Gastroesophageal sphincter (tissue), 3 donors: Measurements from ENCODE around the gene ALDH3B1.

ENCODE experiments used
- CTCF ChIP-seq, 4 experiments: fragments of 200-600 bp in 2 of 4; fragments of 450-650 bp in 2 of 4; sonication (generic) in 1 of 4; IDR thresholded peaks; one replicate each; pipeline ENCODE4 v1.5.1; 2017 to 2019; ENCODE audit warnings: antibody characterized with exemption in 4 of 4, mild to moderate bottlenecking in 2 of 4, moderate library complexity in 2 of 4
- POLR2A ChIP-seq, 2 donors: fragments of 450-650 bp; IDR thresholded peaks; one replicate each; pipeline ENCODE4 v1.6.1; 2017; ENCODE audit warnings: antibody characterized with exemption in 2 of 2, mild to moderate bottlenecking in 2 of 2, moderate library complexity in 1 of 2

DNA sequence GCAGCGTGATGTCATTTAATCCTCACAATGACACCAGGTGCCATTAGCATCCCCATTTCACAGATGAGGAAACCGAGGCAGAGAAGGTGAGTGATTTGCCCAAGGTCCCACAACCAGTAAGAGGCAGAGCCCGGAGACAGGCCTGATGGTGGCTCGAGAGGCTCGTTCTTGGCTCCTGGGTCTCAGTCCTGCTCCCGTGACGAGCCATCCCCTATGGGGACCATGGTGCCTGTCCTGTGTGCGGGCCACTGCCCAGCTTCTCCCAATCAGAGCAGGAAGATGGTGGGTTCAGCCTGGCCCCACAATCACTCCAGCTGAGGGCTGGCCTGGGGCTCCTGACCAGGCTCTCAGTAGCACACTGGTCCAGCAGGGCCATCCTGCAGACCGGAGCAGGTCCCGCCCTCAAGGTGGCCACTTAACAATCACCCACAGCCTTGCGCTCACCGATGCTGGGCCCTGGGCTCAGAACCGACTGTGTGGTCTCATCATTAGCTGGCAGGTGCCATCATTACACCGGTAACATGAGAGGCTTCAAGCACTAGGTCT, 3.6 kb downstream of the ALDH3B1 start:
- TF ChIP-seq POLR2A (IDR thresholded peaks at IDR 0.05) (no peak), CTCF (IDR thresholded peaks at IDR 0.05) (no peak)
